ENCODE results near the gene ASTN1. TPM values are rescaled to one million over a fixed set of nuclear protein-coding genes. Genes with fewer than 3 reads are reported as not detected.

Gene ASTN1
- total and polyA plus RNA-seq, 9 of the 15 experiments (the other 6 are each of a cell fraction or from before 2014, with no cell fraction given), result 0.05 to 0.22 (median 0.18) TPM

GRCh38 chr1:176998183-176998795 is 166.2 kb downstream of the ASTN1 start:
- TF ChIP-seq ZNF124 (CRISPR knock-in tag; IDR thresholded peaks at IDR 0.05) (no peak), NR2C2 (CRISPR knock-in tag; IDR thresholded peaks at IDR 0.05) (no peak), NR2C2 (tag; IDR thresholded peaks at IDR 0.05) (no peak), MCM7 (IDR thresholded peaks at IDR 0.05) (no peak), KAT7 (CRISPR knock-in tag; IDR thresholded peaks at IDR 0.05; ENCODE audit: borderline replicate concordance) (no peak), ZNF239 (CRISPR knock-in tag; IDR thresholded peaks at IDR 0.05) (no peak), MXI1 (IDR thresholded peaks at IDR 0.05; ENCODE audit: low read depth, low read length) (no peak), PTTG1 (tag; IDR thresholded peaks at IDR 0.05; ENCODE audit: low read depth) (no peak), HMG20A (CRISPR knock-in tag; conservative IDR thresholded peaks at IDR 0.05) (no peak), ZNF140 (CRISPR knock-in tag; IDR thresholded peaks at IDR 0.05) (no peak), EP300 (IDR thresholded peaks at IDR 0.05; ENCODE audit: low read length) (no peak), E2F4 (CRISPR knock-in tag; IDR thresholded peaks at IDR 0.05; ENCODE audit: low read depth) (no peak), ZNF184 (CRISPR knock-in tag; IDR thresholded peaks at IDR 0.05) (no peak), ETS2 (tag; IDR thresholded peaks at IDR 0.05; ENCODE audit: borderline replicate concordance, poor library complexity, severe bottlenecking) (no peak), SETDB1 (IDR thresholded peaks at IDR 0.05; ENCODE audit: low read length) (no peak), CTCFL (IDR thresholded peaks at IDR 0.05; ENCODE audit: borderline replicate concordance, insufficient read depth, low read depth, low read length, poor library complexity, severe bottlenecking) (no peak), STAG1 (CRISPR knock-in tag; IDR thresholded peaks at IDR 0.05; ENCODE audit: borderline replicate concordance) (no peak)
- TF ChIP-seq, protein P1, sequence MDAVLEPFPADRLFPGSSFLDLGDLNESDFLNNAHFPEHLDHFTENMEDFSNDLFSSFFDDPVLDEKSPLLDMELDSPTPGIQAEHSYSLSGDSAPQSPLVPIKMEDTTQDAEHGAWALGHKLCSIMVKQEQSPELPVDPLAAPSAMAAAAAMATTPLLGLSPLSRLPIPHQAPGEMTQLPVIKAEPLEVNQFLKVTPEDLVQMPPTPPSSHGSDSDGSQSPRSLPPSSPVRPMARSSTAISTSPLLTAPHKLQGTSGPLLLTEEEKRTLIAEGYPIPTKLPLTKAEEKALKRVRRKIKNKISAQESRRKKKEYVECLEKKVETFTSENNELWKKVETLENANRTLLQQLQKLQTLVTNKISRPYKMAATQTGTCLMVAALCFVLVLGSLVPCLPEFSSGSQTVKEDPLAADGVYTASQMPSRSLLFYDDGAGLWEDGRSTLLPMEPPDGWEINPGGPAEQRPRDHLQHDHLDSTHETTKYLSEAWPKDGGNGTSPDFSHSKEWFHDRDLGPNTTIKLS (IDR thresholded peaks at IDR 0.05; ENCODE audit: borderline replicate concordance, low read depth), result no peak
- 2% methylated on average over 5 of the region's 5 CpGs for WGBS (ENCODE audit: insufficient coverage, low coverage, missing lambda C conversion rate)
- ChIA-PET POLR2A (no interaction called here), CTCF (ENCODE audit: low intra/inter-chr PET ratio) (no interaction called here)
- no peak overlapping the region for H3K27ac ChIP-seq (ENCODE audit: extremely low read depth, low read depth, low read length)
- in situ Hi-C loops (cut with MboI) (no loop called here), intact Hi-C loops (cut with micrococcal nuclease) (no loop called here)
- no peaks in the 10 kb centered on the region for H3K9me1 ChIP-seq (ENCODE audit: control insufficient read depth, insufficient read depth, low read length)
- ATAC-seq, result no peak
- no TSS peak for BruUV-seq (replicated peaks)
- H3K27me3 ChIP-seq (ENCODE audit: control insufficient read depth in 2 of 2, insufficient read depth in 2 of 2, low read length in 2 of 2), result no peaks in the 10 kb centered on the region
- no peaks in the 10 kb centered on the region for H3K79me2 ChIP-seq (ENCODE audit: control insufficient read depth, insufficient read depth, low read length)
- no peaks in the 10 kb centered on the region for H3K36me3 ChIP-seq (ENCODE audit: control insufficient read depth, insufficient read depth, low read length)
- H3K4me1 ChIP-seq (replicated peaks in 1 of 2; ENCODE audit: control insufficient read depth in 2 of 2, insufficient read depth in 2 of 2, low read length in 2 of 2), result no peaks in the 10 kb centered on the region
- no peaks in the 10 kb centered on the region for H3K9me3 ChIP-seq (replicated peaks; ENCODE audit: control insufficient read depth, insufficient read depth, low read depth, low read length)
- no peak for FAIRE-seq
- no peak for DNase-seq (ENCODE audit: extremely low read depth in 1 of 4, low spot score in 3 of 4)
- no peaks in the 10 kb centered on the region for H4K20me1 ChIP-seq (replicated peaks; ENCODE audit: control insufficient read depth, insufficient read depth, low read length)
- no peak overlapping the region for H3K4me2 ChIP-seq (ENCODE audit: insufficient read depth, low read length)
- no peak overlapping the region for H3K9ac ChIP-seq (ENCODE audit: insufficient read depth in 1 of 2, low read depth in 2 of 2, low read length in 2 of 2)
- no peak overlapping the region for H3K4me3 ChIP-seq
- H2AFZ ChIP-seq (ENCODE audit: low read depth, low read length), result no peak overlapping the region

Measured in K562 (cell line).